A549 (cell line): ENCODE data around the gene ASIC1. TPM values are rescaled to one million over a fixed set of nuclear protein-coding genes. Genes with fewer than 3 reads are reported as not detected.
A peak's percentile ranks its signal among the peaks of the same experiment; 100 is the strongest.

Experiments
- ATAC-seq, 2 experiments: fragments of 200-7000 bp in 1 of 2; fragments of >200 bp in 1 of 2; cut with Nextera tagmentation in 1 of 2; cut with Tn5 transposase in 1 of 2; 3 replicates each; pipeline versions ENCODE4 v1.8.0 to v1.9.1; 2018 to 2020; ENCODE audit warnings: mild to moderate bottlenecking in 1 of 2, moderate library complexity in 1 of 2
- CTCF ChIA-PET: fragments of 300-600 bp; sonication (Branson Sonifier 250); formaldehyde crosslinking; extraction: SDS; loops from one replicate; lab custom pipeline; 2021; ENCODE audit warnings: antibody characterized with exemption, inconsistent platforms; lab: Yijun Ruan, JAX
- POLR2A ChIA-PET: fragments of 350-600 bp; formaldehyde crosslinking; extraction: SDS; loops from one replicate; lab custom pipeline; 2021; ENCODE audit warnings: antibody characterized with exemption, inconsistent platforms; lab: Yijun Ruan, JAX
- DNase-seq, 2 experiments: peaks; one replicate each; pipeline versions ENCODE4 v3.0.0 to v3.0.0-alpha.2; 2011 to 2016; ENCODE audit warnings: low read depth in 1 of 2, low spot score in 1 of 2
- FAIRE-seq: peaks from 2 replicates; lab custom pipeline; 2011; peaks lifted over from hg19 to GRCh38; lab: Jason Lieb, UNC
- H3K27ac ChIP-seq, 2 experiments: fragments of >200 bp; sonication (Bioruptor Twin); formaldehyde crosslinking; 3 replicates each; pipeline ENCODE4 v1.5.1; 2016 to 2017
- H3K4me1 ChIP-seq: fragments of >200 bp; sonication (Bioruptor Twin); formaldehyde crosslinking; 3 replicates; pipeline ENCODE4 v1.6.1; 2016
- H3K4me2 ChIP-seq: fragments of >200 bp; sonication (Bioruptor Twin); formaldehyde crosslinking; 3 replicates; pipeline ENCODE4 v1.6.1; 2016
- H3K4me3 ChIP-seq: fragments of >200 bp; sonication (Bioruptor Twin); formaldehyde crosslinking; 3 replicates; pipeline ENCODE4 v1.5.1; 2016
- H3K9me3 ChIP-seq: fragments of >200 bp; sonication (Bioruptor Twin); formaldehyde crosslinking; 3 replicates; pipeline ENCODE4 v1.6.1; 2016
- CBX2 ChIP-seq: fragments of 200-600 bp; sonication (generic); IDR thresholded peaks from 2 replicates; pipeline ENCODE4 v1.6.1; 2016; ENCODE audit warnings: low read depth, mild to moderate bottlenecking, borderline replicate concordance
- EHF ChIP-seq: fragments of 250-450 bp; sonication (Bioruptor Pico); IDR thresholded peaks from 2 replicates; pipeline ENCODE4 v1.5.0; 2020; ENCODE audit warnings: mild to moderate bottlenecking
- EHMT2 ChIP-seq: fragments of 200-600 bp; sonication (generic); IDR thresholded peaks from 2 replicates; pipeline ENCODE4 v1.6.1; 2016; ENCODE audit warnings: antibody characterized with exemption, low read depth, mild to moderate bottlenecking, moderate library complexity
- FOSB ChIP-seq: fragments of 250-450 bp; sonication (Bioruptor Pico); IDR thresholded peaks from 2 replicates; pipeline ENCODE4 v1.5.0; 2020; ENCODE audit warnings: mild to moderate bottlenecking, moderate library complexity
- GATA3 ChIP-seq: IDR thresholded peaks from 2 replicates; pipeline ENCODE4 v1.6.1; 2012; ENCODE audit warnings: borderline replicate concordance
- HOXB13 ChIP-seq: fragments of 250-450 bp; sonication (Bioruptor Pico); IDR thresholded peaks from 2 replicates; pipeline ENCODE4 v1.5.0; 2020; ENCODE audit warnings: low read depth, mild to moderate bottlenecking, moderate library complexity
- MAFK ChIP-seq: fragments of 450-650 bp; IDR thresholded peaks from 2 replicates; pipeline ENCODE4 v1.6.1; 2014; ENCODE audit not compliant: partially characterized antibody
- MAX ChIP-seq: IDR thresholded peaks from 2 replicates; pipeline ENCODE4 v1.6.1; 2012
- PHF8 ChIP-seq: fragments of 200-600 bp; sonication (generic); IDR thresholded peaks from 2 replicates; pipeline ENCODE4 v1.6.1; 2016; ENCODE audit warnings: low read depth, mild to moderate bottlenecking, antibody characterized with exemption, moderate library complexity, borderline replicate concordance
- POLR2A ChIP-seq: IDR thresholded peaks from 2 replicates; pipeline ENCODE4 v1.6.1; 2012; ENCODE audit warnings: mild to moderate bottlenecking, low read length
- POLR2AphosphoS2 ChIP-seq: conservative IDR thresholded peaks from 2 replicates; pipeline ENCODE4 v1.6.1; 2012; ENCODE audit warnings: low read length, improper control_type of control experiment, inconsistent platforms
- RAD21 ChIP-seq, 2 experiments: fragments of >200 bp in 1 of 2; sonication (Bioruptor Twin) in 1 of 2; formaldehyde crosslinking in 1 of 2; IDR thresholded peaks in 1 of 2; conservative IDR thresholded peaks in 1 of 2; 2 replicates in 1 of 2; 3 replicates in 1 of 2; pipeline ENCODE4 v1.6.1; 2012 to 2018; ENCODE audit warnings: inconsistent platforms in 1 of 2
- RARB ChIP-seq: fragments of 250-450 bp; sonication (Bioruptor Pico); IDR thresholded peaks from 2 replicates; pipeline ENCODE4 v1.8.0; 2021; ENCODE audit warnings: mild to moderate bottlenecking, moderate library complexity
- RFX5 ChIP-seq: fragments of 450-650 bp; IDR thresholded peaks from 2 replicates; pipeline ENCODE4 v1.7.1; 2014; ENCODE audit warnings: antibody characterized with exemption, mild to moderate bottlenecking, moderate library complexity
- SMC3 ChIP-seq: fragments of >200 bp; sonication (Bioruptor Twin); formaldehyde crosslinking; IDR thresholded peaks from 3 replicates; pipeline ENCODE4 v1.6.1; 2018; ENCODE audit warnings: inconsistent platforms
- SREBF2 ChIP-seq: fragments of 450-650 bp; IDR thresholded peaks from 2 replicates; pipeline ENCODE4 v1.6.1; 2014; ENCODE audit warnings: mild to moderate bottlenecking, moderate library complexity
- TP53 ChIP-seq: fragments of 250-450 bp; sonication (Bioruptor Pico); IDR thresholded peaks from 2 replicates; pipeline ENCODE4 v1.5.0; 2021; ENCODE audit warnings: mild to moderate bottlenecking, moderate library complexity
- ZNF302 ChIP-seq: fragments of 250-450 bp; sonication (Bioruptor Pico); IDR thresholded peaks from 2 replicates; pipeline ENCODE4 v1.9.0; 2021; ENCODE audit warnings: inconsistent platforms, mild to moderate bottlenecking, moderate library complexity
- ZSCAN20 ChIP-seq: fragments of 250-450 bp; sonication (Bioruptor Pico); IDR thresholded peaks from 2 replicates; pipeline ENCODE4 v1.8.0; 2022; ENCODE audit warnings: mild to moderate bottlenecking, moderate library complexity
- WGBS: methylation state at CpG from one replicate; pipeline ENCODE4 v1.1.6; 2017; ENCODE audit errors: missing lambda C conversion rate; 5-methylcytosine and 5-hydroxymethylcytosine counted together
- polyA plus RNA-seq, 4 experiments: library from polyadenylated mRNA; depleted of rRNA in 3 of 4; stranded (reverse); fragments of >200 nt; fragmentation: RNase III in 1 of 4; extraction: RNeasy Plus Mini Kit Qiagen cat#74134 plus additional on column Dnase treatment in 1 of 4; gene quantifications; 2 replicates in 3 of 4; 3 replicates in 1 of 4; pipeline ENCODE4 v1.2.3, GENCODE V29; 2011 to 2017
- TF ChIP-seq, protein P1 (sequence below): fragments of >200 bp; sonication (Bioruptor Twin); formaldehyde crosslinking; IDR thresholded peaks from 3 replicates; pipeline ENCODE4 v1.5.1; 2016

ASIC1 gene
- polyA plus RNA-seq, 2 of the 4 experiments (the other 2 are of a cell fraction), result 6.0 to 6.7 TPM

- TF ChIP-seq, protein P1, sequence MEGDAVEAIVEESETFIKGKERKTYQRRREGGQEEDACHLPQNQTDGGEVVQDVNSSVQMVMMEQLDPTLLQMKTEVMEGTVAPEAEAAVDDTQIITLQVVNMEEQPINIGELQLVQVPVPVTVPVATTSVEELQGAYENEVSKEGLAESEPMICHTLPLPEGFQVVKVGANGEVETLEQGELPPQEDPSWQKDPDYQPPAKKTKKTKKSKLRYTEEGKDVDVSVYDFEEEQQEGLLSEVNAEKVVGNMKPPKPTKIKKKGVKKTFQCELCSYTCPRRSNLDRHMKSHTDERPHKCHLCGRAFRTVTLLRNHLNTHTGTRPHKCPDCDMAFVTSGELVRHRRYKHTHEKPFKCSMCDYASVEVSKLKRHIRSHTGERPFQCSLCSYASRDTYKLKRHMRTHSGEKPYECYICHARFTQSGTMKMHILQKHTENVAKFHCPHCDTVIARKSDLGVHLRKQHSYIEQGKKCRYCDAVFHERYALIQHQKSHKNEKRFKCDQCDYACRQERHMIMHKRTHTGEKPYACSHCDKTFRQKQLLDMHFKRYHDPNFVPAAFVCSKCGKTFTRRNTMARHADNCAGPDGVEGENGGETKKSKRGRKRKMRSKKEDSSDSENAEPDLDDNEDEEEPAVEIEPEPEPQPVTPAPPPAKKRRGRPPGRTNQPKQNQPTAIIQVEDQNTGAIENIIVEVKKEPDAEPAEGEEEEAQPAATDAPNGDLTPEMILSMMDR, result no peak
- no peak for TF ChIP-seq CBX2
- TF ChIP-seq POLR2A, result no peak
- TF ChIP-seq TP53 (CRISPR knock-in tag), result no peak
- TF ChIP-seq, all 56 proteins: peak for 0
Measured at GRCh38 chr12:50021031-50021430, 36.4 kb upstream of the ASIC1 start (continued).

DNA sequence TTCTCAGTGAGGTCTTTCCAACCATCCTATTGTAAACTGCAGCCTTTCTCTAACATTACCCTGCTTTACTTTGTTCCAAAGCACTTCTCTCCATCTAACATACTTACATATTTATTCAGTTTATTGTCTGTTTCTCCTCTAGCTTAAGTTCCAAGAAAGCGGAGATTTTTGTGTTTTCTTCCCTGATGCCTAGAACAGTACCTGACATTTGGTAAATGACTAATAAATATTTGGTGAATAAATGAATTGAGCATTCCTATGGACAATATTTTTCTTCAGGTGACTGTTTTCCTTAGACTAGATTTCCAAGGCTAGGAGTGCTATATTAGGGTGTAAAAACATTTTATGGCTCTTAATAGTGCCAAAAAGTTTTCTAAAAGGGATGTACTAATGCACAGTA lies 34.5 kb upstream of the ASIC1 start:
- DNase-seq (no peak), ATAC-seq (no peak)
- H3K4me2 ChIP-seq, result peak overlapping the region; percentile 71; the same call in 1 of the 3 replicates
- ChIA-PET POLR2A (no interaction called here), CTCF (interaction anchor here (1.0 to 3.0 kb wide), 3 partner anchors 16 to 47 kb away, joined by 3 to 14 read pairs (median 10); no protein-coding TSS in a partner anchor)
- 98% methylated on average over 1 of the region's 1 CpG for WGBS
- H3K4me1 ChIP-seq, result peaks cover 15% of the 10 kb centered on the region; the same call in 2 of the 3 replicates
- H3K9me3 ChIP-seq, result no peaks in the 10 kb centered on the region
- TF ChIP-seq TP53 (CRISPR knock-in tag) (no peak), GATA3 (no peak)
- TF ChIP-seq, all 56 proteins: peak for 0
- Histone ChIP-seq H3K27ac (no peak overlapping the region), H3K4me3 (no peak overlapping the region)
- FAIRE-seq, result no peak

DNA sequence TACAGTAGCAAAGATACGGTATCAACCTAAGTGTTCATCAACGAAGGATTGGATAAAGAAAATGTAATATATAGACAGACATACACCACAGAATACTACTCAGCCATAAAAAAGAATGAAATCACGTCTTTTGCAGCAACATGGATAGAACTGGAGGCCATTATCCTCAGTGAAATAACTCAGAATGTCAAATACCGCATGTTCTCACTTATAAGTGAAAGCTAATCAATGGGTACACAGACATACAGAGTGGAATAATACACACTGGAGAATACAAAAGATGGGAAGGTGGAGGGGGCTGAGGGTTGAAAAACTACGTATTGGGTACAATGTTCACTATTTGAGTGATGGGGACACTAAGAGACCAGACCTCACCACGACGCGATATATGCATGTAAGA lies 33.2 kb upstream of the ASIC1 start:
- FAIRE-seq (no peak), DNase-seq (no peak), ATAC-seq (no peak)
- Histone ChIP-seq H3K9me3 (no peaks in the 10 kb centered on the region), H3K27ac (peak overlapping the region; percentile 82 to 91; a peak in 5 of 6 replicates), H3K4me1 (peaks cover 11% of the 10 kb centered on the region; the same call in 2 of the 3 replicates), H3K4me2 (peak overlapping the region; percentile 71), H3K4me3 (peak overlapping the region; percentile 83)
- CTCF ChIA-PET, result interaction anchor here (0.5 to 2.8 kb wide), 4 partner anchors 15 to 281 kb away, joined by 3 to 16 read pairs (median 8); no protein-coding TSS in a partner anchor
- WGBS, result 75% methylated on average over 8 of the region's 8 CpGs
- TF ChIP-seq POLR2AphosphoS2 (no peak), RFX5 (no peak), HOXB13 (no peak), EHMT2 (no peak), EHF (CRISPR knock-in tag) (no peak), MAFK (no peak)
- POLR2A ChIA-PET, result no interaction called here

DNA sequence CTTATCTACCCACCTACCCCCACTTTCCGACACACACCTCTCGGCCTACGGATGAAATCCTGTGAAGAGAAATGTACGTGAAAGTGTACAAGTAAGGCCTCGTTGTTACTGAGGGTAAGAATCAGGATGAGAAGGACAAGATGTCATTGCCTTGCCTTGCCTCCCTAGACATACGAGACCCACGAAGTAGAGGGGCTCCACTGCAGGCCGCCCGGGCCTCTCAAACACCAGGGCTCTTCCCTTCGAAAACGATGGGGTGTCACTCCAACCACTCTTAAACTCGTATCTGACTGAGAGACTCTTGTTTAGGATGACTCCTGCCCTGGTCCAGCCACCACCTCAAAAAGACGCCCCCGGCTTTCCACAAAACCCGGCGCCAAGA lies 32.6 kb upstream of the ASIC1 start:
- no peak for FAIRE-seq
- DNase-seq, result peak in 1 of 2 experiments; percentile 31
- no peaks in the 10 kb centered on the region for H3K9me3 ChIP-seq
- H3K27ac ChIP-seq, result peak overlapping the region; percentile 82 to 91
- peaks cover 11% of the 10 kb centered on the region; the same call in 2 of the 3 replicates for H3K4me1 ChIP-seq
- H3K4me3 ChIP-seq, result peak overlapping the region; percentile 83
- ChIA-PET POLR2A (interaction anchor here (0.6 to 1.0 kb wide), 5 partner anchors 8 to 283 kb away, joined by 3 to 5 read pairs (median 4); partner anchors contain the start of genes NCKAP5L, SMARCD1 and TMBIM6), CTCF (interaction anchor here (1.5 to 2.8 kb wide), 4 partner anchors 14 to 57 kb away, joined by 4 to 16 read pairs (median 10); no protein-coding TSS in a partner anchor)
- TF ChIP-seq GATA3 (no peak), TP53 (CRISPR knock-in tag) (0 out of 2 replicates have a peak, but pooled peaks have one; percentile 61), MAX (no peak), PHF8 (0 out of 2 replicates have a peak, but pooled peaks have one; percentile 22), HOXB13 (no peak), RAD21 (conservative IDR thresholded peaks at IDR 0.05 in 1 of 2, IDR thresholded peaks at IDR 0.05 in 1 of 2) (no peak), SMC3 (no peak), SREBF2 (no peak), FOSB (peak; percentile 11; the same call in 1 of the 2 replicates), ZSCAN20 (no peak), EHF (CRISPR knock-in tag) (no peak), ZNF302 (CRISPR knock-in tag) (no peak), RFX5 (no peak), RARB (CRISPR knock-in tag) (no peak)
- H3K4me2 ChIP-seq, result peak overlapping the region; percentile 71
- WGBS, result 1% methylated on average over 16 of the region's 16 CpGs
- ATAC-seq, result peak; percentile 67 to 73
